Stimulated activated CD4-positive, alpha-beta T cell treated with anti-CD3 and anti-CD28 coated beads, Interleukin-1b, Interleukin-23, amount 100 ng/mL, for 4 hours (primary cell): Measurements from ENCODE around the gene LZTR1.
"Not testable (repeated sequence)": the region's sequence is repeated elsewhere in the genome, so short reads cannot be mapped to it uniquely, and the experiment has no call there.

Experiments used
- DNase-seq, 2 donors: peaks; one replicate each; pipeline ENCODE4 v3.0.0-alpha.2; 2020; ENCODE audit warnings: low read depth in 2 of 2

LZTR1 gene

GRCh38 chr22:21033895-21034294 is 51.8 kb downstream of the LZTR1 start:
- DNase-seq, result no peak

- DNase-seq, result no peak
Observed at GRCh38 chr22:21034989-21035388, 52.9 kb downstream of the LZTR1 start.

- DNase-seq, result no peak
Observed at GRCh38 chr22:21038405-21038804, 56.3 kb downstream of the LZTR1 start.

- not testable (repeated sequence) for DNase-seq
Observed at GRCh38 chr22:21039158-21039557, 57.1 kb downstream of the LZTR1 start.

GRCh38 chr22:21041937-21042336 is 59.8 kb downstream of the LZTR1 start:
- DNase-seq, result no peak

- no peak for DNase-seq
Observed at GRCh38 chr22:21042978-21043859, 61.1 kb downstream of the LZTR1 start.

GRCh38 chr22:21043860-21044535 is 61.9 kb downstream of the LZTR1 start:
- DNase-seq, result no peak

GRCh38 chr22:21044931-21045584 is 63.0 kb downstream of the LZTR1 start:
- no peak for DNase-seq

- DNase-seq, result peak; percentile 15 to 49
Observed at GRCh38 chr22:21045585-21046294, 63.6 kb downstream of the LZTR1 start, which contains the start of gene LRRC74B. TSS of gene LRRC74B (plus strand) at chr22:21045946. CDS start at chr22:21045987, 41 bp downstream.

GRCh38 chr22:21047035-21047661 is 65.1 kb downstream of the LZTR1 start:
- DNase-seq, result no peak

GRCh38 chr22:21047730-21048129 is 65.6 kb downstream of the LZTR1 start:
- no peak for DNase-seq

- not testable (repeated sequence) for DNase-seq
Observed at GRCh38 chr22:21048448-21048847, 66.4 kb downstream of the LZTR1 start.
